Cerebellar nuclear complex (tissue), 1 donor: ENCODE measurements around the gene WDR62.
"Not testable (repeated sequence)": the region's sequence is repeated elsewhere in the genome, so short reads cannot be mapped to it uniquely, and the experiment has no call there.

Source experiments
- DNase-seq, 2 experiments: peaks; one replicate each; lab custom pipeline; 2025; lab: John Stamatoyannopoulos, UW

WDR62 gene

DNA sequence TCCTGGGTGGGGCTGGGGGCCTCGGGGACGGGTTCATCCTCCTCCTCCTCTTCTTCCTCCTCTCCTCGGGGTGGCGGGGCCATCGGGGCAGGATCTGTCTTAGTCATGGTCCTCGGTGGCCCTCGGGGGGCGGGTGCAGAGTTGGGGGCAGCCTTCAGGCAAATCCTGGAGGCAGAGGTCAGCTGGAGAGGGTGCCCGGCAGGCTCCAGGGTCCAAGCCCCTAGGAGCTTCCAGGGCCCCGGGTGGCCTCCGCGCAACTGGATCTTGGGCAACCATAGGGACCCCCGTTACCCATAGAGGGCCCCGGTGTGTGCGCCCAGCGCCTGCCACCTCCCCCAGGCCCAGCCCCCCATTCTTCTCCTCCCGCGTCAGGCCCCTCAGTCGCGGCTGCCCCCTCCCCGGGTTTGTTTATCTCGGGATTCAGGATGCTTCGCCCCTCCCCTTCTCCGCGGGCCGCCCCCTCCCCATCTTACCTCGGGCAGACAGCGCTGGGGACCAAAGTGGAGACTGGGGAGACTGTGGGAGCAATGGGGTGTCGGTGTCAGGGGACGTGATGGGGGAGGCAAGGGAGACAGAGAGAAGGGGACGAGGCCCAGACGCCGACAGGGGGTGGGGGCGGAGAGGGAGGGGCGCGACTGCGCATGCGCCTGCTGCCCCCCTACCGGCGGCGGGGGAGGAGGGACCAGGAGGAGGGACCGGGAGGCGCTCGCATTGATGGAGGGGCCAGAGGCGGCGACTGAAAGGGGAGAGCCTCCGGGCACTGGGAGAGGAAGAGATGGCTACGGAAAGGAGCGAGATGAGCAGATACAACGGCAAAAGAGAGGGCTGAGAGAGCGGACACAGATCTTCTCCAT lies 22.2 kb upstream of the WDR62 start, which contains the start of gene CLIP3:
Gene CLIP3, minus strand, starts transcription at position 623 of the 854 bp plus-strand sequence. Its CDS starts 516 bp downstream, at position 107.
- DNase-seq: peak in 1 of 2 experiments; percentile 35

DNA sequence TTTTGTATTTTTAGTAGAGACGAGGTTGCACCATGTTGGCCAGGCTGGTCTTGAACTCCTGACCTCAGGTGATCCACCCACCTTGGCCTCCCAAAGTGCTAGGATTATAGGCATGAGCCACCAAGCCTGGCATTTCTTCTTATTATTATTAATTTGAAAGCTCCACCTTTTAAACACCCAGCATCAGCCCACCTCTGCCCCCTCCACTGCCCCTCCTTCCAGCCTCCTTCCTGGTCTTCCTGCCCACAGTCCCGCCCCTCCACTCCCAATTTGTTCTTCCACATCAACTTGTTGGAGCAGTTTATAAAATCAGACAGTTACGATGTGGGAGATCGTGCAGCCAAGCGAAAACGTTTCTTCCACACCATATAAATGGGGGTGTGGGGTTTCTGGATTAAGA lies 14.2 kb upstream of the WDR62 start:
- no peak for DNase-seq

DNA sequence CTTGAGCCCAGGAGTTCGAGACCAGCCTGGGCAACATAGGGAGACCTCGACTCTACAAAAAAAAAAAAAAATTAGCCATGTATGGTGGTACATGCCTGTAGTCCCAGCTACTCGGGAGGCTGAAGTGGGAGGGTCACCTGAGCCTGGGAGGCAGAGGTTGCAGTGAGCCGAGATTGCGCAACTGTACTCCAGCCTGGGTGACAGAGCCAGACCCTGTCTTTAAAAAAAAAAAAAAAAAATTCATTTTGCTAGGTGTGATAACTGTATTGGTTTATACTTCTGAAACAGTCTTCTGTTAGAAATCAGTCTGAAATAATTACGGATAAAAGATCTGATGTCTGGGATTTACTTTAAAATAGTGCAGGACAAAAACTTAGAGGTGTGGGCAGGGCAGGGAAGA lies 13.6 kb upstream of the WDR62 start:
- DNase-seq: not testable (repeated sequence)

DNA sequence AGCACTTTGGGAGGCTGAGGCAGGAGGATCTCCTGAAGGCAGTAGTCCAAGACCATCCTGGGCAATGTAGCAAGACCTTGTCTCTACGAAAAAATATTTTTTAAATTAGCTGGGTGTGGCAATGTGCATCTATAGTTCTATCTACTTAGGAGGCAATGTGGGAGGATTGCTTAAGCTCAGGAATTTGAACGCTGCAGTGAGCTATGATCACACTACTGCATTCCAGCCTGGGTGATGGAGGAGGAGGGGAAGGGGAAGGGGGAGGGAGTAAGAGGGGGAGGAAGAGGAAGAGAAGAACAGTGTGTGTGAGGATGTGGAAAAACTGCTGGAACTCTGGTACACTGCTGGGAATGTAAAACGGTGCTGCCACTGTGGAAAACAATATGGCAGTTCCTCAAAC lies 12.9 kb upstream of the WDR62 start:
- DNase-seq: no peak

DNA sequence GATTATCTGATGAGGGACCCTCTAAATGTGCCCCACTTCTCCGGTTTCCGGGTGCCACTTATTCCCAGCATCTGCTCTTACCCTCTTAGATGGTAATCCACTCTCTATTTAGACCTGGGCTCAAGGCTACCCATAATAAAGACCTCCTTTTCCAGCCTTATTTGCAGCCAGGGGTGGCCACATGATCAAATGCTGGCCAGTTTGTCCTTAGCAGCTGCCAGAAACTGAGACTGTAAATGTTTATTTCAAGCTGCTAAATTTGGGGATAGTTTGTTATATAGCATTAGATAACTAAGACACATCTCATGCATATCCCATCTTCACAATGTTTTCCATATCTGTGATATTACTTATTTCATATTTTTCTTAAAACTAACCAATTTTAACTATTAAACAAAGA lies 10.7 kb upstream of the WDR62 start:
- DNase-seq: no peak

DNA sequence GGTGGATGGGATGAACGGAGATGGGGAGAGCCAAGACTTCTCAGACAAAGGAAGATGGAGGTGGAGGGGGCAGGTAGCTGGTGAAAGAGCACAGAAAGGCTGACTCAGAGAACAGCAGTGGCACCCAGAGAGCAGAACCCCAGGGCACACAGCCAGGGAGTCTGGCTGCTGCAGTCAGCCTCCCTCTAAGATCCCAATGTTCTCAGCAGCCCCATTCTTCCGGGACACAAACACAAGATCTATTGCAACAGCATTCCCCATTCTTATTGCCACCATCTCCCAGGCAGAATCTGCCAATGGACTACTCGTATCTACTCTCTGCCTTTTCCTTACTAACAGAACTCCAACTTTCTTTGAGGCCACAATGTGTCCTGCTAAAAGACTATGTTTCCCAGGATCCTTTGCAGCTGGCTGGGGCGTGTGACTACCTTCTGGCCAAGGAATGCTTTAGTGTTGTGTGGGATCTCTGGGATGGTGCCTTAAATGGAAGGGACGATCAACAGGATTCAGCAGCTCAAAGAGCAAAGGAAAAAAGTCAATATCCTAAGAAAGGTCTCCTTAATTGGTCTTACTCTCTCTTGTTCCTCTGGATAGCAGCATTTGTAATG lies 8.2 kb upstream of the WDR62 start:
- no peak for DNase-seq

DNA sequence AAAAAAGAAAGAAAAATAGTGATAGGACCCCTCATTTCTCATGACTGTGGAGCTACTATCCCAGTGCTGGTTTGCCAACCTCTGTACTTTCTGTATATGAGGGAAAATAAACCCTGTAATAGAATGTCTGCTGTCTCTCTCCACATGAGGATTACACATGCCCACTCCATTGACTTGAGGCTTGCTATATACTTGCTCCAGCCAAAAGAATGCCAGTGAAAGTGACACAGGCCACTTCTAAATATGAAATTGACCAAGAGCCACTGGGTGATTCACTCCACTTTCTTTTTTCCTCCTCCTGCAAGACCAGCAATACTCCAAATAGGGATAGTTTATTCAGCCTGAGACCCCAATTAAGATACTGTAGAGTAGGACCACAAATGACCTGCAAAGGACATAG lies 6.9 kb upstream of the WDR62 start:
- no peak for DNase-seq

DNA sequence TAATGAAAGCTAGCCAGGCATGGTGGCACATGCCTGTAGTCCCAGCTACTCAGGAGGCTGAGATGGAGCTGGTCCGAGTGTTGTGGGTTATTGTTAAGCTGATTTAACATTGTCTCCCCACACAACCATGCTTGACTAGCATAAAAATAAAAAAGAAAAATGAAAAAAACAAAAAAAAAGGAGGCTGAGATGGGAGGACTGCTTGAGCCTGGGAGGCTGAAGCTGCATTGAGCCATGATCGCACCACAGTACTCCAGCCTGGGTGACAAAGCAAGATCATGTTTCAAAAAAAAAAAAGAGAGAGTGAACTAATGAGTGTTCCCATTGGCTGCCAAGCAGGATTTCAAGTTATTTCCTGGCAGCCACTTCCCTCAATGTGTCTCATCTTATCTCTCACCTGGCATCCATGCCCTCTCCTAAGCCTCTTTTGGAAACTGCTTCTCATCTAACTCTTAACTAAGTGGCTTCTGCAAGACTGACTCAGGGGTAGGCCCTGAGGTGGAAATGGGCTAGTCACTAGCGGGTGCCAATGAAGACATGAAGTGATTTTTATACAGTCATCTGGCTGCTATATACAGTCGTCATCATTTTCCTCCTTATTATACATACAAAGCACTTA lies 5.5 kb upstream of the WDR62 start:
- no peak for DNase-seq

DNA sequence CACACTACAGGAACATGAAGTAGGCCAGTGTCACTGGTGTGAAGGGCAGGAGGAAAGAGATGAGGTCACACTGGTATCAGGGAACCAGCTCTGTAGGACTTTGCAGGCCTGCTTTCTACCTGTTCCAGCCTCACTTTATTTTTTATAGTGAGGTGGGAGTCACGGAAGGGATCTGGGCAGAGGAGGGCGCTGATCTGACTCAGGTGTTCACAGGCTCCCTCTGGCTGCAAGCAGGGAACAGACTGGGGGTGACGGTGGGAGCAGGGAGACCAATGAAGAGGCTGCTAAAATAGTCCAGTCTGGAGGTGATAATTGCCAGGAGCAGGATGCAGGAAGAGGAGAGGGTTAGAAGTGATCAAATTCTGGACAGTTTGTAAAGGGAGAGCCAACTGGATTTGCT lies 3.5 kb upstream of the WDR62 start:
- DNase-seq: no peak

DNA sequence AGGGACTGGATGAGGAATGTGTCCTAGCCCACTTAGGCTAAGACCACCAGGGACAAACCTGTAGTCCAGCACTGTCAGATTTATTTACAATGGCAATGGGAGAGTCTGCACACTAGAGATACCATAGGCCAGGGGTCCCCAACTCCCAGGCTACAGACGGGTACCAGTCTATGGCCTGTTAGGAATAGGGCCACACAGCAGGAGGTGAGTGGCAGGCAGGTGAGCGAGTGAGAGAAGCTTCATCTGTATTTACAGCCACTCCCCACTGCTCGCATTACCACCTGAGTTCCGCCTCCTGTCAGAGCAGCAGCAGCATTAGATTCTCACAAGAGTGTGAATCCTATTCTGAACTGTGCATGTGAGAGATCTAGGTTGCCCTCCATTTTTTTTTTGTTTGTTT lies 3.1 kb upstream of the WDR62 start:
- DNase-seq: no peak

DNA sequence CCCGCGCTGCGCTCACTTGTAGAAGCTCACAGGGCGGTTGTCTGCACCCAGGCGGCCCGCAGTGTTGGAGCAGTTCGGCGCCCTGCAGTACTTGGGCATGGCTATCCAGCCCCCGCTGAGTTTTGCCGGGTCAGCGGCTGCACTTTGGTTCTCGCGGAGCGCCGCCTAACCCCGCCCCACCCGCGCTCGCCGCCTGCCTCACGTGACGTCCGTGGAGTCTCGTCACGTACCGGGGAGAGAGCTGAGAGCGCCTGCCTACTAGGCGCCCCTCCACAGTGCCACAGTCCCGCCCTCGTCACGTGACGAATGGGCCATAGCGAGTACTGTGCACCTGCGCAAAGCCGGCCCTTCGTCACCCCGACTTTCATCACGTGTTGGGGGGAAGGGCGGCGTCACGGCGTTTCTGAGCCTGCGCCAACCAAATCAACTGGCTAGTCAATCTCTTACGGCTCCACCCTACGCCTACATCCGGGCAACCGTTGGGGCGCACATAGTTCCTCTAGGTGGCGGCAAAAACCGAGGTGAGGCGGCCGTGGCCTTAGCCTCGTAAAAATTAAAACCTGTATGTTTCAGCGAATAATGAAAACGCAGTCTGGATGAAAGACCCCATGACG lies 471 bp upstream of the WDR62 start, which contains the start of gene THAP8:
Gene THAP8, minus strand, starts transcription at position 167 of the 614 bp plus-strand sequence. Its CDS starts 68 bp downstream, at position 99.
- peak; percentile 95 to 98 for DNase-seq

DNA sequence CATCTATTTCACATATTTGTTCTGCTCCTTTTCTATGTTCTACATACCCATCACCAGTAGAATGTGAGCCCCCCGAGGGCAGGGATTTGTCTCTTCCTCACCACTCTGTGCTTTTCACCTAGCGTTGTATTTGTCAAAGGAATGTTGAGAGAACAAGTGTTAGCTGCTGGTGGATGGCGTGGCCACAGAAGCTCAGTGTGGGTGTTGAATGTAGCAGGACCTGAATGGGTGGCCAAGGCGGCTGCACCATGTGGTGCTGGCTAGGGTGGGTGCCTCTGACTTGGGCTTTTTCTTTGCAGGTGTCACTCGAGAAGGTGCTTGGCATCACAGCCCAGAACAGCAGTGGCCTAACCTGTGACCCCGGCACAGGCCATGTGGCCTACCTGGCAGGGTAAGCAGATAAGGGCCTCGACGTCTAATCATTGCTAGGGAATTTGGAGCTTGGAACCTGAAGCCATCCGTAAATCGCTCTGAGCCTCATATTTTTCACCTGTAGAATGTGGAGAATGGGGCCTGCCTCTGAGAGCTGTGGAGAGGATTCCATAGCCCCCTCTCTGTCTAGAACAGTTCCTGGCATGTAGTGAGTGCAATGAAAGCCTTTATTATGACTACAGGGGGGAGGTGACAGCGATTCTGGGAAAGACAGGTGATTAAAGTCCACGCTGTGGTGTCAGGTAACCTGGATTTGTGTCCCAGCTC lies 3.9 kb downstream of the WDR62 start:
- DNase-seq: no peak

DNA sequence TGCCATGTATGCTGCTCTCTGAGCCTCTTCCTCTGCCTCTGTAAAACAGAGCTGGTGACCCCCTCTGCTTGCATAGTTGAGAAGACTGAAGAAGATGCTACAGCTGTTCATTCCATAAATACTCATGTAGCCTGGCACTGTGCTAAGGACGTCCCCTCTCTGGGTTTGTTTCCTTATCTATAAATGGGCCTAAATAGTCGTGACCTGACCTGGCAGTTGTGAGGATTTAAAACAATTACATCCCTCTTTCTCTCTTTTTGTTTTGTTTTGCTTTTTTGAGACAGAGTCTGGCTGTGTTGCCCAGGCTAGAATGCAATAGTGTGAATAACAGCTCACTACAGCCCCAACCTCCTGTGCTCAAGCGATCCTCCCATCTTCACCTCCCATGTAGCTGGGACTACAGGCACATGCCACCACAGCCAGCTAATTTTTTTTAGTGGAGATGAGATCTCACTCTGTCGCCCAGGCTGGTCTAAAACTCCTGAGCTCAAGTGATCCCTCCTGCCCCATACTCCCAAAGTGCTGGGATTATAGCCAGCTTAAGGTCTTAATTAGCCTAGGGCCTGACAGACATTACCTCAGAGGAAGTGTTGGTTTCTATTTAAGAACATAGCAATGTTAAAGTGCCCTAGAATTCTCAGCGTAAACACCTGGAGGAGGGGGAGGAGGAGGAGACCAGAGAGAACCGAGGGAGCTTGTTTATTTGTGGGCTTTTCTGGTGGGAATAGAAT lies 4.6 kb downstream of the WDR62 start:
- DNase-seq: no peak

DNA sequence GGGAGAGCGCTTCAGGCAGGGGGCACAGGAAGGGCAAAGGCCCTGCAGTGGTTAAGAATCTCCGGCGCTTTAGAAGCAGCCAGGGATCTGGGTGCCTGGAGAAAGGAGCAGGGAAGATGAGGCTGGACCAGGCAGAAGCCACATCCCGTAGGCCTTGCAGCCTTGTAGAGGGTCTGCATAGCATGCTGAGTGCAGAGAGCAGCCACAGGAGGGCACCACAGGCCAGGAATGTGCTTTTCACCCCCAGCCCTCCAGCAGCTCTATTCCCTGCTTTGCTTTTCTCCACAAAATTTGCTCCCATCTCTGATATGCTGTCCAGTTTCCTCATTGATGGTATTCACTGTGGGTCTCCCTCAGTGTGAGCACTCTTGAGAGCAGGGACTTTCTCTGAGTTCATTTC lies 5.7 kb downstream of the WDR62 start:
- no peak for DNase-seq

DNA sequence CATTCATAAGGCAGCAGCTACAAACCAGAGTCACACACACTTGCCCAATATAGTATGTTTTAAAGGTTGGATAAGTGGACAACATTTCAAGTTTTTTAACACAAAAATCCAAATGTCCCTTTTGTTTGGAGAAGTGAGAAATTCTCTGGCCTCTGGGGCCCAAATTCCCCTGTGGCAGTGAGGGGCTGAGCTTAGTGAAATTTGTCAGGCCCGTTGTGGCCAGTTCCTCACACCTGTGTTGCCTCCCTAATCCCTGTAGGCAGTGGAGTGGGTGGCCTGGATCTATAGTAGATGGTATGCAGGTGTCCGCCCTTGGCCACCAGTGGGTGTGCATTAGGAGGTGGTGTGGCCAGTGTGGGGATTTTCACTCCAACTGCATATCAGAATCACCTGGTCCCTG lies 6.7 kb downstream of the WDR62 start:
- no peak for DNase-seq

DNA sequence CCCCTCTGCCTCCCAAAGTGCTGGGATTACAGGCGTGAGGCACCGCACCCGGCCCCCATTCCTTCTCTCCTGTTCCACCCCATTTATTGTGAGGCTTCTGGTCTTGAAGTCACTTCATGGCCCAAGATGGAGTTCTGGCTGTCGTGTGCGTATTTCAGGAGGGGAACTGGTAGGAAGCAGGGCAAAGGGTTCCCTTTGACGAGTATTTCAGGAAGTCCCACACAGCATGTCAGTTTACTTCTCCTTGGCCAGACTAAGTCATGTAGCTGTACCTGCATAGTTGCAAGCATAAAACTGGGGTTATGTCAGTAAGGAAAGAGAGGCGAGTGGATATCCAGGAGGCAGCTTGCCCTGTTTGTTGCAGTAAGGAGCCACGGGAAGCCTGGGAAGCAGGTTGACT lies 10.1 kb downstream of the WDR62 start:
- DNase-seq: no peak

DNA sequence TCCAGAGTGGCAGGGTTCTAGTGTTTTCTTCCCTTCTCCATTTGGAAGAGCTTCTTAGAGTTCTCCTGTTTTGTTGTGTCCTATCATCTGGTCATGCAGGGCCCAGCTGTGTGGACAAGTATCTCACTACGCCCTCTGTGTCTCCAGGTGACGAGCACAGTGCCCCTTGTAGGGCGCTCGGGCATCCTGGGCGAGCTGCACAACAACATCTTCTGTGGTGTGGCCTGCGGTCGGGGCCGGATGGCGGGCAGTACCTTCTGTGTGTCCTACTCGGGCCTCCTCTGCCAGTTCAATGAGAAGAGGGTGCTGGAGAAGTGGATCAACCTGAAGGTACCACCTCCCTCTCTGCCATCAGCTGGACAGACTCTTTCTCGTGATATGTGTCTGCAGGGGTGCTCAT lies 13.0 kb downstream of the WDR62 start:
- DNase-seq: no peak

DNA sequence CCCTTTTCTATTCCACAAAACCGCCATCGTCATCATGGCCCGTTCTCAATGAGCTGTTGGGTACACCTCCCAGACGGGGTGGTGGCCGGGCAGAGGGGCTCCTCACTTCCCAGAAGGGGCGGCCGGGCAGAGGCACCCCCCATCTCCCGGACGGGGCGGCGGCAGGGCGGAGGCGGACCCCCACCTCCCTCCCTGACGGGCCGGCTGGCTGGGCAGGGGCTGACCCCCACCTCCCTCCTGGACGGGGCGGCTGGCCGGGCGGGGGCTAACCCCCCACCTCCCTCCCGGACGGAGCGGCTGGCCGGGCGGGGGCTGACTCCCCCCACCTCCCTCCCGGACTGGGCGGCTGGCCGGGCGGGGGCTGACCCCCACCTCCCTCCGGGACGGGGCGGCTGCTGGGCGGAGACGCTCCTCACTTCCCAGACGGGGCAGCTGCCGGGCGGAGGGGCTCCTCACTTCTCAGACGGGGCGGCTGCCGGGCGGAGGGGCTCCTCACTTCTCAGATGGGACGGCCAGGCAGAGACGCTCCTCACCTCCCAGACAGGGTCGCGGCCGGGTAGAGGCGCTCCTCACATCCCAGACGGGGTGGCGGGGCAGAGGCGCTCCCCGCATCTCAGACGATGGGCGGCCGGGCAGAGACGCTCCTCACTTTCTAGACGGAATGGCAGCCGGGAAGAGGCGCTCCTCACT lies 14.3 kb downstream of the WDR62 start:
- not testable (repeated sequence) for DNase-seq

DNA sequence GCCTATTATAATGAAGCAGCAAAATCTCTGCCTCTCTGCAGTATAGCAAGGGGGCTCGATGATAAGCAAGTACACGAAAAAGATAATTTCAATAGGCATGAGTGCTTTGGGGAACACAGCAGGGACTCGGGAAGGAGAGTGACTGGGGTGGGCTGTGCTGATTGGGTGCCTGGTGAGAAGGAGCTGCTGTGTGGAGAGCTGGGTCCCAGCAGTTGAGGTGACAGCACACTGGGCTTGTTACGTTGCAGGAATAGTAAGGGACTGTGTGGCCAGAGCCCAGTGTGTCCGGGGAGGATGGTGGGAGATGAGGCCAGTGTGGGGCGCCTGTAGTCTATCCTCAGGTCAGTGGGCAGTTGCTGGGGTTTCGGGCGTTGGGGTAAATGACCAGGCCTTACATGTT lies 17.4 kb downstream of the WDR62 start:
- no peak for DNase-seq

DNA sequence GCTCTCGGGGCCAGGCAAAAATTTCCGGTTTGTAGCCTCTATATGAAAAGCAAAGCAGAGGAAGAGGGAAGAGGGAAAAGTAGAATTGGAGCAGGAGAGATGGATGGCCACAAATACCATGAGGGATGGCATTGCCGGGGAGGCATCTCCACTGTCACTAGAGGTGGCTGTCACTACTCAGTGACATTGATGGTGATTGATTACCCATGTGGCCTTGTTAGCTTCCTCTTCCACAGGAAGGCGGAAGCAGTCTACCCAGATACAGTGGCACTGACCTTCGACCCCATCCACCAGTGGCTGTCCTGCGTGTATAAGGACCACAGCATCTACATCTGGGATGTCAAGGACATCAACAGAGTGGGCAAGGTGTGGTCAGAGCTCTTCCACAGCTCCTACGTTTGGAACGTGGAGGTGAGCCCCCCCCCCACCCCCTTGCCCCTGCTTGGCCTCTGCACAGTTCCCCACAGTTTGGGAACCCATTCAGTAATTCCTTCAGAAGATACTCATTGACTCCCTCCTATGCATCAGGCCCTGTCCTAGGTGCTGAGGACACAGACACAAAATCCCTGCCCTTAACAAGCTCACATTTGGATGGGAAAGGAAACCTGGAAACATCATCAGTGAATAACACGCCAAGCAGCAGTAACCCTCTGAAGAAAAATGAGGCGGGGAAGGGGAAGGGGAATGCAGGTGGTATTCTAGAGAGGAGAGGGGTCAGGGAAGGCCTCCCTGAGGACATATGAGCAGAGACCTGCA lies 18.6 kb downstream of the WDR62 start:
- DNase-seq: no peak
